NK-92 treated with Interleukin-12 subunit alpha and Interleukin-12 subunit beta, amount 100 ng/mL, for 24 hours (cell line): Measurements from ENCODE around the gene ZNF423.

Experiments
- DNase-seq: peaks from one replicate; lab custom pipeline; 2025; lab: John Stamatoyannopoulos, UW

The ZNF423 gene

GRCh38 chr16:49848530-49848929, 7.4 kb downstream of the ZNF423 start:
- DNase-seq = no peak

- no peak for DNase-seq
These were observed 9.1 kb downstream of the ZNF423 start for GRCh38 chr16:49846800-49847199.

- no peak for DNase-seq
These were observed 11.6 kb downstream of the ZNF423 start for GRCh38 chr16:49844359-49844758.

- DNase-seq = no peak
These were observed 12.2 kb downstream of the ZNF423 start for GRCh38 chr16:49843758-49844157.

- DNase-seq = no peak
These were observed 12.9 kb downstream of the ZNF423 start for GRCh38 chr16:49842972-49843371.

GRCh38 chr16:49839017-49839825, 16.7 kb downstream of the ZNF423 start:
- DNase-seq = no peak

GRCh38 chr16:49838441-49839016, 17.4 kb downstream of the ZNF423 start:
- DNase-seq = no peak

- DNase-seq = no peak
These were observed 18.1 kb downstream of the ZNF423 start for GRCh38 chr16:49837688-49838410.

GRCh38 chr16:49836668-49837067, 19.2 kb downstream of the ZNF423 start:
- DNase-seq = no peak

GRCh38 chr16:49836218-49836617, 19.7 kb downstream of the ZNF423 start:
- no peak for DNase-seq

GRCh38 chr16:49835161-49835777, 20.6 kb downstream of the ZNF423 start:
- DNase-seq = no peak

- no peak for DNase-seq
These were observed 21.3 kb downstream of the ZNF423 start for GRCh38 chr16:49834531-49835151.

GRCh38 chr16:49833796-49834530, 21.9 kb downstream of the ZNF423 start:
- DNase-seq = no peak

GRCh38 chr16:49833085-49833484, 22.8 kb downstream of the ZNF423 start:
- DNase-seq = no peak

- DNase-seq = no peak
These were observed 23.7 kb downstream of the ZNF423 start for GRCh38 chr16:49832177-49832576.

GRCh38 chr16:49830873-49831272, 25.0 kb downstream of the ZNF423 start:
- no peak for DNase-seq

GRCh38 chr16:49828533-49829267, 27.2 kb downstream of the ZNF423 start:
- DNase-seq = no peak

GRCh38 chr16:49827805-49828438, 28.0 kb downstream of the ZNF423 start:
- DNase-seq = no peak

GRCh38 chr16:49826515-49826914, 29.4 kb downstream of the ZNF423 start:
- no peak for DNase-seq

- no peak for DNase-seq
These were observed 30.9 kb downstream of the ZNF423 start for GRCh38 chr16:49825041-49825440.
